WERI-Rb-1 (cell line): ENCODE data around the gene SMIM8.

Experiments
- DNase-seq: peaks from one replicate; pipeline ENCODE4 v3.0.0-alpha.2; 2020
- H3K27ac ChIP-seq: fragments of 250-450 bp; sonication (Bioruptor Pico); 2 replicates; pipeline ENCODE4 v1.5.1; 2020; ENCODE audit warnings: mild to moderate bottlenecking, moderate library complexity
- H3K27me3 ChIP-seq: fragments of 250-450 bp; sonication (Bioruptor Pico); 2 replicates; pipeline ENCODE4 v1.5.1; 2021; ENCODE audit warnings: mild to moderate bottlenecking, low read depth, moderate library complexity; ENCODE audit not compliant: insufficient read depth, severe bottlenecking
- H3K36me3 ChIP-seq: fragments of 250-450 bp; sonication (Bioruptor Pico); 2 replicates; pipeline ENCODE4 v1.5.1; 2020; ENCODE audit warnings: mild to moderate bottlenecking, moderate library complexity
- H3K4me3 ChIP-seq: 2 replicates; pipeline ENCODE4 v1.5.1; 2011; ENCODE audit warnings: low read depth, mild to moderate bottlenecking, control low read depth, low read length
- H3K9me3 ChIP-seq: fragments of 250-450 bp; sonication (Bioruptor Pico); 2 replicates; pipeline ENCODE4 v1.5.1; 2021; ENCODE audit warnings: mild to moderate bottlenecking, moderate library complexity; ENCODE audit not compliant: severe bottlenecking
- CTCF ChIP-seq: IDR thresholded peaks from 2 replicates; pipeline ENCODE4 v1.5.1; 2011; ENCODE audit warnings: low read depth, mild to moderate bottlenecking, control low read depth, inconsistent platforms, low read length

SMIM8 gene

DNA sequence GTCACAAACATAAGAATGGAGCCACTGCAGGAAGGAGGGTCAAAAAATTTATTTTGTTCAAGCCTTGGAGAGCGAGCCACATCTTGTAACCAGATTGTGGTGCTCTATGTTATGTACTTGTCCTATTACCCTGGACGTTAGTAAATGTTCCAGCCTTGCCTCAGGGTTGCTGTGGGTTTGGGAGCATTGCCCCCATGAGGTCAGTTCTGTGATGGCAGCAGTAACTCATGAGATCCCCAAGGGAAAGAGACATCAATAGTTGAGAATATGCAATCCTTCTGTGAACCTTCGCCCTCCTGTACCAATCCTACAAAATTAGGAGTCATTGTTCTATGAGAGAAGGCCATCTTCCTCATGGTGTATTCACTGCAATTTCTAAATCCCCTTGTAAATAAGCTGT, 68.9 kb downstream of the SMIM8 start:
- Histone ChIP-seq H3K27ac (no peak overlapping the region), H3K9me3 (no peaks in the 10 kb centered on the region), H3K4me3 (no peak overlapping the region), H3K27me3 (no peaks in the 10 kb centered on the region), H3K36me3 (no peaks in the 10 kb centered on the region)
- peak; percentile 63 for DNase-seq
- TF ChIP-seq CTCF, result peak; percentile 70
